Ovary (tissue), 3 donors: ENCODE measurements around the gene SPACDR.

ENCODE experiments used
- EP300 ChIP-seq: sonication (generic); formaldehyde crosslinking; IDR thresholded peaks from one replicate; pipeline ENCODE4 v1.6.1; 2017; ENCODE audit warnings: antibody characterized with exemption
- POLR2A ChIP-seq: fragments of 450-650 bp; IDR thresholded peaks from one replicate; pipeline ENCODE4 v1.6.1; 2017; ENCODE audit warnings: antibody characterized with exemption, mild to moderate bottlenecking, moderate library complexity
- TF ChIP-seq, protein P1 (sequence below), 3 donors: fragments of 450-650 bp in 2 of 3; fragments of 200-600 bp in 1 of 3; IDR thresholded peaks; one replicate each; pipeline versions ENCODE4 v1.5.1 to v1.8.0; 2016 to 2022; ENCODE audit warnings: antibody characterized with exemption in 3 of 3, mild to moderate bottlenecking in 1 of 3
- donor health status: DM: no; HTN: no; CAD: no.

DNA sequence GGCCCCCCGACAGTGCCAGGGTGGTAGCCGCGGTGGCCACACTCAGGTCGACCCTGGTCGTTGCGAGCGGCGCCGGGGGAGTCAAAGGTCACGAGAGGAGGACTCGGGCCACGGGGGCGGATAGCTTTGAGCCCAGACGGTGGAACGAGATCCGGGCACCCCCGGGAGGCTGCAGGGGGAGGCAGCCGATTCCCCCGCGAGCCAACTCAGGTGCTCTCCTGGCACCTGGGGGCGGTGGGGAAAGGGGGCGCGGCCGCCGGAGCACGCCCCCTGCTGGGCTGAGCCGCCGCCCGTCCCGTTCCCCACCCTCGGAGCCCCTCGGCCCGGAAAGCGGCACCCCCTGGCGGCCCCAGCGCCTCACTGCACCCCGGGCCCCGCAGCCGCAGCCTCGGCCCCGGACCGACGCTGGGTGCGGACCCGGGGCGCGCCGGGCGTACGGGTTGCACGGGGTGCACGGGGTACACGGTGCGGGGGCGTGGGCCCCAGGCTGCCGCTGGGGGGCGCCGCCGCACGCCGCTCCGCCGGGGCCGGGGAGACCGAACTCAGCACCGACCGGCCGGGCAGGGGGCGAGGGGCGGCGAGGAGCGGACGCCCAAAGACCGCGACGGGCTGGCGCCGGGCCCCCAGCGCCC, 19.1 kb upstream of the SPACDR start:
- TF ChIP-seq, protein P1, sequence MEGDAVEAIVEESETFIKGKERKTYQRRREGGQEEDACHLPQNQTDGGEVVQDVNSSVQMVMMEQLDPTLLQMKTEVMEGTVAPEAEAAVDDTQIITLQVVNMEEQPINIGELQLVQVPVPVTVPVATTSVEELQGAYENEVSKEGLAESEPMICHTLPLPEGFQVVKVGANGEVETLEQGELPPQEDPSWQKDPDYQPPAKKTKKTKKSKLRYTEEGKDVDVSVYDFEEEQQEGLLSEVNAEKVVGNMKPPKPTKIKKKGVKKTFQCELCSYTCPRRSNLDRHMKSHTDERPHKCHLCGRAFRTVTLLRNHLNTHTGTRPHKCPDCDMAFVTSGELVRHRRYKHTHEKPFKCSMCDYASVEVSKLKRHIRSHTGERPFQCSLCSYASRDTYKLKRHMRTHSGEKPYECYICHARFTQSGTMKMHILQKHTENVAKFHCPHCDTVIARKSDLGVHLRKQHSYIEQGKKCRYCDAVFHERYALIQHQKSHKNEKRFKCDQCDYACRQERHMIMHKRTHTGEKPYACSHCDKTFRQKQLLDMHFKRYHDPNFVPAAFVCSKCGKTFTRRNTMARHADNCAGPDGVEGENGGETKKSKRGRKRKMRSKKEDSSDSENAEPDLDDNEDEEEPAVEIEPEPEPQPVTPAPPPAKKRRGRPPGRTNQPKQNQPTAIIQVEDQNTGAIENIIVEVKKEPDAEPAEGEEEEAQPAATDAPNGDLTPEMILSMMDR (IDR thresholded peaks at IDR 0.05) = peak; percentile 82 to 99 (median 99)
- TF ChIP-seq EP300 (no peak), POLR2A (no peak)
